ENCODE data around the gene ST7. TPM values are rescaled to one million over a fixed set of nuclear protein-coding genes. Genes with fewer than 3 reads are reported as not detected.

Gene ST7
- total RNA-seq, 1 donor from 2014 or later: 48.6 TPM

DNA sequence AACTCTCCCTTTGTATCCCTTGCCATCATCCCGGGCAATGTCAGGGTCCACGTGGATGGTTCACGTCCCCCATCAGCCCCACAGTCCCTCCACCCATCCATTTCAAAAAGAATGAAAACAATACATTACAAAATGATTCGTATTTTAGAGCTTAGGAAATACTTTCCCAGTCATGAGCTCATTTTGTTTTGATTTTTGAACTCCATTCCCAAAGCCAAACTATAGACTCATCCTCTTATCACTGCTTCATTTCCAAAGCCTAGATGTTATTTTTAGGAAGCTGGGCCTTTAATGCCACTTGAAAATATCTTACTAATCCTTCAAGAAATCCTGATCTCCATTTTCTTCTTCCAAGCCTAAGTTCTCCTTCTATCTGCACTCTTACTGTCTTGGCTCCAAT lies 297.5 kb downstream of the ST7 start:
- H3K4me1 ChIP-seq: no peaks in the 10 kb centered on the region
- H3K27ac ChIP-seq: no peak overlapping the region
- H3K27me3 ChIP-seq: no peaks in the 10 kb centered on the region
- intact Hi-C loops (cut with DNase I): no loop called here
- DNase-seq (no peak), ATAC-seq (no peak)
- no peaks in the 10 kb centered on the region for H3K36me3 ChIP-seq
- H3K9me3 ChIP-seq: no peaks in the 10 kb centered on the region
- no peak overlapping the region for H3K4me3 ChIP-seq
- TF ChIP-seq, protein P1, sequence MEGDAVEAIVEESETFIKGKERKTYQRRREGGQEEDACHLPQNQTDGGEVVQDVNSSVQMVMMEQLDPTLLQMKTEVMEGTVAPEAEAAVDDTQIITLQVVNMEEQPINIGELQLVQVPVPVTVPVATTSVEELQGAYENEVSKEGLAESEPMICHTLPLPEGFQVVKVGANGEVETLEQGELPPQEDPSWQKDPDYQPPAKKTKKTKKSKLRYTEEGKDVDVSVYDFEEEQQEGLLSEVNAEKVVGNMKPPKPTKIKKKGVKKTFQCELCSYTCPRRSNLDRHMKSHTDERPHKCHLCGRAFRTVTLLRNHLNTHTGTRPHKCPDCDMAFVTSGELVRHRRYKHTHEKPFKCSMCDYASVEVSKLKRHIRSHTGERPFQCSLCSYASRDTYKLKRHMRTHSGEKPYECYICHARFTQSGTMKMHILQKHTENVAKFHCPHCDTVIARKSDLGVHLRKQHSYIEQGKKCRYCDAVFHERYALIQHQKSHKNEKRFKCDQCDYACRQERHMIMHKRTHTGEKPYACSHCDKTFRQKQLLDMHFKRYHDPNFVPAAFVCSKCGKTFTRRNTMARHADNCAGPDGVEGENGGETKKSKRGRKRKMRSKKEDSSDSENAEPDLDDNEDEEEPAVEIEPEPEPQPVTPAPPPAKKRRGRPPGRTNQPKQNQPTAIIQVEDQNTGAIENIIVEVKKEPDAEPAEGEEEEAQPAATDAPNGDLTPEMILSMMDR (IDR thresholded peaks at IDR 0.05): no peak

DNA sequence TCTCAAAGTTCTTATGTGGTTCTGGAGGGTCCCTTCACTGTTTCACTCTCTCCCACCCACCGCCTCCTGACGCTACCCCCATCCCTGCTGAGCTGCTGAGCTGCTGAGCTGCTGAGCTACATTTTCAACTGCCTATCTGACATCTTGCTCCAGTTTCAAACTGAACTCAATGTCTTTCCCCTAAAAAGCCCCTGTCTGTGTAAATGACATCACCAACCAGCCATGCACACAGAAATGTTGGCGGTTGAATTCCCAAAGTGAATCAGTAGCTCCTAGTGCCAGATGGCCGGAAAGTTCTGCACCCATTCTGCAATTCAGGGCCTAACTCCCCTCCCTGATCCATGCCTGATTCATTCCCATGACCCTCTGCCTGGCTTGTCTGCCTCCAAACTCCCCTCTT lies 298.4 kb downstream of the ST7 start:
- DNase-seq (no peak), ATAC-seq (no peak)
- H3K27ac ChIP-seq: no peak overlapping the region
- no peaks in the 10 kb centered on the region for H3K9me3 ChIP-seq
- no peaks in the 10 kb centered on the region for H3K27me3 ChIP-seq
- H3K36me3 ChIP-seq: no peaks in the 10 kb centered on the region
- no peak overlapping the region for H3K4me3 ChIP-seq
- intact Hi-C loops (cut with DNase I): no loop called here
- no peaks in the 10 kb centered on the region for H3K4me1 ChIP-seq
- TF ChIP-seq, protein P1 (IDR thresholded peaks at IDR 0.05): no peak

DNA sequence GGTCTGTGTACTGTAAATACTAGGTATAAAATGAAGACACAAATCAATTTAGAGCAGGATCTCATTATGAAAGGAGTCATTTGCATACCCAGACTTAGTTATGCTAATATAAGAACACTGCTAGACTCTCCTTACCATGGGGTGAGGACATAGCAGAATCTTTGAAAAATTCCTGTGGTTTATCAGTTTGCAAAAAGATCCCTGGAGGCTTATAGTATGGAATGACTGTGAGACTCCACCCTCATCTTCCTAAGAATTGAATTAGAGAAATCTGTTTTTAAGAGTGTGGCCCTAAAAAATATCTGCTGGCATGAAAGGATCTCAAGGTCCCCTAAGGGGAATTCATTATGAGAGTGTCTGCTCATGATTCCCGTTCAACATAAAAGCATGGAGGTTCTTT lies 306.3 kb downstream of the ST7 start:
- Histone ChIP-seq H3K4me1 (no peaks in the 10 kb centered on the region), H3K27me3 (no peaks in the 10 kb centered on the region), H3K36me3 (no peaks in the 10 kb centered on the region), H3K4me3 (no peak overlapping the region), H3K27ac (no peak overlapping the region), H3K9me3 (no peaks in the 10 kb centered on the region)
- ATAC-seq (no peak), DNase-seq (no peak)
- TF ChIP-seq, protein P1 (IDR thresholded peaks at IDR 0.05): no peak
- intact Hi-C loops (cut with DNase I): no loop called here

DNA sequence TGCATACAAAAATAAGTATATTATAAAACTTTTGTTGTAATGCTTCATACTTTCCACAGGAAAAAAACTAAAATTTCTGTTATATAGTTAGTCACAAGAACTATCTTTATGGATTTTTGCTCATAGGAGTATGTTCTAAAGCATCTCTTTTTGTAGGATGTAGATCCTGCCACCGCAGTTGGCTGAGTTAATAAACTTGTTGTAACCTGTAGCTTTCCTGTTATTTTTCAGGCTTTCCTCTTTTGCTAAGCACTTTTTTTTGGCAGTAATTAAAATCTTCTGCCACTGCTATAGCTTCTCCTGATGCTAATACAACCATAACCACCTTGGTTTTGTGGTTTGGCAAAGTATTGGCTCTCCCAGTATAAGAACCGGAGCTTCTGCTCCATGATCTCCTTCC lies 309.2 kb downstream of the ST7 start:
- no peaks in the 10 kb centered on the region for H3K9me3 ChIP-seq
- TF ChIP-seq, protein P1 (IDR thresholded peaks at IDR 0.05): no peak
- no peak overlapping the region for H3K27ac ChIP-seq
- ATAC-seq (no peak), DNase-seq (no peak)
- no peaks in the 10 kb centered on the region for H3K36me3 ChIP-seq
- H3K4me1 ChIP-seq: no peaks in the 10 kb centered on the region
- H3K4me3 ChIP-seq: no peak overlapping the region
- intact Hi-C loops (cut with DNase I): no loop called here
- no peaks in the 10 kb centered on the region for H3K27me3 ChIP-seq

DNA sequence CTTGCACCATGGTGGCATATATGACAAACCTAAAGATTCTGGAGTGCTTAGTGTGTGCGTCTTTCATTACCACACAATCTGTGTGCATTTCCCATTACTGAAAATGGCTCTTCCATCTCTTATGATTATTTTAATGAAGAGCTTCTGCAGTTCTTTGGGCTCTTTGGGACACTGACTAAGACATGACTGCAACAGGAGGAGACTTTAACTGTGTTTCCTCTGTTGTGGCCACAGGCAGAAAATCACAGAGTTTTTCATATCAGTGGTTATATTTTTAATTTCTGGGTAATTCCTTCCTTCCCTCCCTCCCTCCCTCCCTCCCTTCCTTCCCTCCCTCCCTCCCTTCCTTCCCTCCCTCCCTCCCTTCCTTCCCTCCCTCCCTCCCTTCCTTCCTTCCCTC lies 311.4 kb downstream of the ST7 start:
- H3K36me3 ChIP-seq: no peaks in the 10 kb centered on the region
- intact Hi-C loops (cut with DNase I): no loop called here
- ATAC-seq: no peak
- no peaks in the 10 kb centered on the region for H3K27me3 ChIP-seq
- H3K27ac ChIP-seq: no peak overlapping the region
- DNase-seq: no peak
- no peaks in the 10 kb centered on the region for H3K9me3 ChIP-seq
- TF ChIP-seq, protein P1 (IDR thresholded peaks at IDR 0.05): no peak
- no peak overlapping the region for H3K4me3 ChIP-seq
- no peaks in the 10 kb centered on the region for H3K4me1 ChIP-seq

DNA sequence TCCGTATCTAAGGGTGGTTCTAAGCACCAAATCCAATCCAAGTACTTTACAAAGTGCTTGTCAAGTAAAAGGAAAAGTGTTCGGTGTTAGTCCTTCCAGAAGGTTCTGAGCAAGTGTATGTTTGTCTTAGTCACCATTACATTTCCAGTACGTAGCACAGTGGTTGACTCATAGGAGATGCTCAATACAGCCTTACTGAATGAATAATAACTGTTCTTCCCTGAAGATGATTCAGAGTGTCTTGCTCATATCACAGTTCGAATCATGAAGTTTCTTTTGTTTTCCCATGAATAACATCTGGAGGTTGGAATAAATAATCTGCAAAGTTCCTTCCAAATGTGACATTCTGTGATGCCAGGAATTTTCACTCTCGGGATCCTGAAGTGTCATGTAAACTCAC lies 316.1 kb downstream of the ST7 start:
- H3K4me1 ChIP-seq: no peaks in the 10 kb centered on the region
- H3K36me3 ChIP-seq: no peaks in the 10 kb centered on the region
- intact Hi-C loops (cut with DNase I): no loop called here
- H3K9me3 ChIP-seq: no peaks in the 10 kb centered on the region
- no peak overlapping the region for H3K27ac ChIP-seq
- no peak overlapping the region for H3K4me3 ChIP-seq
- ATAC-seq (no peak), DNase-seq (no peak)
- H3K27me3 ChIP-seq: no peaks in the 10 kb centered on the region
- TF ChIP-seq, protein P1 (IDR thresholded peaks at IDR 0.05): no peak
